OCI-LY7 (cell line): ENCODE measurements around the gene PWP1.

ENCODE experiments used
- CTCF ChIP-seq: fragments of 200-600 bp; sonication (generic); conservative IDR thresholded peaks from 2 replicates; pipeline ENCODE4 v1.5.1; 2014; ENCODE audit warnings: mild to moderate bottlenecking, antibody characterized with exemption, low read length, moderate library complexity, mixed read lengths
- EZH2phosphoT487 ChIP-seq: fragments of 200-600 bp; sonication (generic); IDR thresholded peaks from 2 replicates; pipeline ENCODE4 v1.6.1; 2018; ENCODE audit warnings: low read depth, borderline replicate concordance, mild to moderate bottlenecking, mixed run types, antibody characterized with exemption, low read length, moderate library complexity, mixed read lengths

- TF ChIP-seq CTCF (no peak), EZH2phosphoT487 (no peak)
These were observed 23.8 kb upstream of the PWP1 start for GRCh38 chr12:107661830-107662229.
